Glutamatergic neuron (in vitro differentiated cells): ENCODE measurements around the gene ZC3H7A. TPM values are rescaled to one million over a fixed set of nuclear protein-coding genes. Genes with fewer than 3 reads are reported as not detected.

Experiments
- DNase-seq: peaks from one replicate; pipeline ENCODE4 v3.0.0; 2022
- H3K27ac Mint-ChIP-seq: one replicate; pipeline ENCODE4 v1.8.0; 2020; ENCODE audit warnings: mild to moderate bottlenecking, mixed read lengths, inconsistent platforms; ENCODE audit not compliant: unreplicated experiment
- H3K27me3 Mint-ChIP-seq: one replicate; pipeline ENCODE4 v1.8.0; 2020; ENCODE audit warnings: mild to moderate bottlenecking, moderate library complexity, mixed read lengths, inconsistent platforms; ENCODE audit not compliant: unreplicated experiment
- H3K36me3 Mint-ChIP-seq: one replicate; pipeline ENCODE4 v1.8.0; 2020; ENCODE audit warnings: mild to moderate bottlenecking, mixed read lengths, inconsistent platforms; ENCODE audit not compliant: unreplicated experiment
- H3K4me1 Mint-ChIP-seq: one replicate; pipeline ENCODE4 v1.8.0; 2020; ENCODE audit warnings: mild to moderate bottlenecking, low read depth, mixed read lengths, inconsistent platforms; ENCODE audit not compliant: unreplicated experiment
- H3K4me3 Mint-ChIP-seq: one replicate; pipeline ENCODE4 v1.8.0; 2020; ENCODE audit warnings: mild to moderate bottlenecking, mixed read lengths, inconsistent platforms; ENCODE audit not compliant: unreplicated experiment
- H3K9me3 Mint-ChIP-seq: one replicate; pipeline ENCODE4 v1.8.0; 2020; ENCODE audit warnings: mild to moderate bottlenecking, moderate library complexity, mixed read lengths, inconsistent platforms; ENCODE audit not compliant: unreplicated experiment
- total RNA-seq: library from RNA; stranded (reverse); fragmentation: NEBNext Ultra II Directional; extraction: Animal tissue kit (Norgen Biotek cat#: 25700); gene quantifications from one replicate; pipeline ENCODE4 v1.2.1, GENCODE V29; 2021; ENCODE audit not compliant: unreplicated experiment
- TF ChIP-seq, protein P1 (sequence below): fragments of 200-600 bp; sonication (generic); IDR thresholded peaks from one replicate; pipeline ENCODE4 v1.5.0; 2021; ENCODE audit not compliant: partially characterized antibody, unreplicated experiment

Gene ZC3H7A
- total RNA-seq, 1 donor from 2014 or later, result 87.7 TPM

DNA sequence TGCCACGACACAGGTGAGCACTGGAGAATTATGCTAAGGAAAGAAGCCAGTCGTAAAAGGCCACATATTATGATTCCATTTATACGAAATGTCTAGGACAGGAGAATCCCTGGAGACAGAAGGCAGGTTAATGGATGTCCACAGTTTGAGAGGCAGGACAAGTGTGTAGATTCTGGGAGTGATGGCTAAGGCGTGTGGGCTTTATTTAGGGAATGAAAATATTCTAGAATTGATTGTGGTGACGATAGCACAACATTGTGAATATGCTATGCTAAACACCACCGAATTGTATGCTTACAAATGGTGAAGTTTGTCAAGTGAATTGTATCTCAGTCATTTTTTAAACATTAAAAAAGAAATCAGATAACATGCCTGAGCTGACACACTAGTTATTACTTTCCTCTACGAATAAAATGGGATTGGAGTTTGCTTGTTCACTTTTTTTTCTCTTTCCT, 49.1 kb downstream of the ZC3H7A start:
- Mint-ChIP-seq H3K27me3 (peaks cover 4% of the 10 kb centered on the region), H3K4me3 (no peak overlapping the region), H3K27ac (no peak overlapping the region), H3K36me3 (peaks cover 7% of the 10 kb centered on the region), H3K4me1 (no peaks in the 10 kb centered on the region), H3K9me3 (peaks cover 2% of the 10 kb centered on the region)
- no peak for DNase-seq
- TF ChIP-seq, protein P1, sequence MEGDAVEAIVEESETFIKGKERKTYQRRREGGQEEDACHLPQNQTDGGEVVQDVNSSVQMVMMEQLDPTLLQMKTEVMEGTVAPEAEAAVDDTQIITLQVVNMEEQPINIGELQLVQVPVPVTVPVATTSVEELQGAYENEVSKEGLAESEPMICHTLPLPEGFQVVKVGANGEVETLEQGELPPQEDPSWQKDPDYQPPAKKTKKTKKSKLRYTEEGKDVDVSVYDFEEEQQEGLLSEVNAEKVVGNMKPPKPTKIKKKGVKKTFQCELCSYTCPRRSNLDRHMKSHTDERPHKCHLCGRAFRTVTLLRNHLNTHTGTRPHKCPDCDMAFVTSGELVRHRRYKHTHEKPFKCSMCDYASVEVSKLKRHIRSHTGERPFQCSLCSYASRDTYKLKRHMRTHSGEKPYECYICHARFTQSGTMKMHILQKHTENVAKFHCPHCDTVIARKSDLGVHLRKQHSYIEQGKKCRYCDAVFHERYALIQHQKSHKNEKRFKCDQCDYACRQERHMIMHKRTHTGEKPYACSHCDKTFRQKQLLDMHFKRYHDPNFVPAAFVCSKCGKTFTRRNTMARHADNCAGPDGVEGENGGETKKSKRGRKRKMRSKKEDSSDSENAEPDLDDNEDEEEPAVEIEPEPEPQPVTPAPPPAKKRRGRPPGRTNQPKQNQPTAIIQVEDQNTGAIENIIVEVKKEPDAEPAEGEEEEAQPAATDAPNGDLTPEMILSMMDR, result no peak

DNA sequence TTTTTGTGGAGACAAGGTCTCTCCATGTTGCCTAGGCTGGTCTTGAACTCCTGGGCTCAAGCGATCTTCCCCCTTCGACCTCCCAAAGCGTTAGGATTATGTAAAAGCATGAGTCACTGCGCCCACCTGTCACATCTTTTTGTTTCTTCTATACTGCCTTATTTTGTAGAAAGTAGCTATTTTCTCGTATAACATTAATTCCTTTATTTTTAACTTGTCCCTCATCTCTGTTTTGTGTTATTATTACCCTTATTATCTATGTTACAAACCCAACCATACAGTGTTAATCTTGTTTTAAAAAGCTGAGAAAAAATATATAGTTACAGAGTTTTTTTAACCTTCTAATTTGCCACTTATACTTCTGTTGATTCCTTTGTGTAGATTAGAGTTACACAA, 53.0 kb downstream of the ZC3H7A start:
- DNase-seq, result no peak
- Mint-ChIP-seq H3K9me3 (peaks cover 4% of the 10 kb centered on the region), H3K4me1 (peaks cover 23% of the 10 kb centered on the region), H3K27ac (peak overlapping the region; percentile 64), H3K27me3 (peaks cover 4% of the 10 kb centered on the region), H3K36me3 (no peaks in the 10 kb centered on the region), H3K4me3 (peak overlapping the region; percentile 82)
- TF ChIP-seq, protein P1, result no peak

DNA sequence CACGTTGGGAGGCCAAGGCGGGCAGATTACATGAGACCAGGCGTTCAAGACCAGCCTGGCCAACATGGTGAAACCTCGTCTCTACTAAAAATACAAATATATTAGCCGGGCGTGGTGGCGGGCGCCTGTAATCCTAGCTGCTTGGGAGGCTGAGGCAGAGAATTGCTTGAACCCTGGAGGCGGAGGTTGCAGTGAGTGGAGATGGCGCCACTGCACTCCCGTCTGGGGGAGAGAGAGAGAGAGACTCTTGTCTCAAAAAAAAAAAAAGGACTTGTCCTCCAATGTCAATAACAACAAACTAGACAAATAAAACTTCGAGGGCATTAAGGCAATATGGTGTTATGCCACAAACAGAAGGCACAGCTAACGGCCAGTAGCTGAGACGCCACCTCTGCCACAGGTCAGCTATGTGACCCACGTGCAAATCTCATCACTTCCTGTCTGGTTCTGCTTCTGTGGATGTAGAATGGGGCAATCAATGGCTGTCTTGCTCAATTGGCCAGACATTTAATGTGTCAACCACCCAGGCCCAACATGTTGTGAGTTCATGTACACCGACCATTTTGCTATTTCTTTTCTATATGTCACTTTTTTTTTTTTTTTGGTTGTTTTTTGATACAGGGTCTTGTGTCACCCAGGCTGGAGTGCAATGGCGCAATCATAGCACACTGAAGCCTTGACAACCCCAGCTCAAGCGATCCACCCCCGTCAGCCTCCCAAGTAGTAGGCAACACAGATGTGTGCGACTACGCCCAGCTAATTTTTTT, 53.6 kb downstream of the ZC3H7A start:
- no peak for DNase-seq
- peak overlapping the region; percentile 76 for H3K27ac Mint-ChIP-seq
- TF ChIP-seq, protein P1, result no peak
- peaks cover 4% of the 10 kb centered on the region for H3K9me3 Mint-ChIP-seq
- H3K4me1 Mint-ChIP-seq, result peaks cover 25% of the 10 kb centered on the region
- H3K36me3 Mint-ChIP-seq, result no peaks in the 10 kb centered on the region
- H3K27me3 Mint-ChIP-seq, result peaks cover 4% of the 10 kb centered on the region
- peak overlapping the region; percentile 82 for H3K4me3 Mint-ChIP-seq

DNA sequence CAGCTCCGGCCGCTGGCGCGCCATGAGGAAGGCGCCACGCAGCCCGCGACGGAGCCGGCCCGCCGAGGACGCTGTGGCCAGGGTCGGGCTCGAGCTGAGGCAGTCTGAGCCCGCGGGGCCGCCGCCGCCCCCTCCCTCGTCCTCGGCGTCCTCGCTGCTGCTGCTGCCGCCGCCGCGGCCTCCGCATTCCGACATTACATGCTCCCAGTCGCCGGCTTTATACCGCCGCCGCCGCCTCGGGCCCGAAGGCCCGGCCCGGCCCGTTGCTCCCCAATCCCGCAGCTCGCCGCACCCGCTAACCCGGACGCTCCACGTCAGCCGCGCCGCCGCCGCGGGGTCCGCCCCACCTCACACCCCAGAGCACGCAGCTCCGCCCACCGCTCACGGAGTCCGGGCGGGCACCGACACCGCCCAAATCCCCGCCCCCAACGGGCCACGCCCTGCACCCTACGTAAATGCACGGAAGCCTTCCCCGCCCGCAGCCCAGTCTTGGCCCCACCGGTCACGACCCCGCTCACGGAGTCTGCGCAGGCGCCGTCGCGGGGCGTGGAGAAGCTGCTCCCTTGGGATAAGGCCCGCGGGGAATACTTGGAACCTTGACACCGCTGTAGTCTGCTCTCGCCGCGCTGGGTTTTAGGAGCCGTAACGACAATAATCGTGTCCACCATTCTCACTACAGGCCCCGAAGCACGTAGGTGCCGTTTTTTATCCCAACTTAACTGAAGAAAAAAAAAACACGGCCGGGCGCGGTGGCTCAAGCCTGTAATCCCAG, 54.3 kb downstream of the ZC3H7A start, which contains the start of gene TXNDC11:
Gene TXNDC11, minus strand, starts transcription at position 322 of the 772 bp plus-strand sequence. Its CDS starts 127 bp downstream, at position 195.
- peaks cover 4% of the 10 kb centered on the region for H3K9me3 Mint-ChIP-seq
- H3K27ac Mint-ChIP-seq, result peak within 1 kb of the TSS; percentile 80
- DNase-seq, result peak; percentile 99

More for the DNA sequence above, 54.3 kb downstream of the ZC3H7A start, which contains the start of gene TXNDC11:
- Mint-ChIP-seq H3K27me3 (peaks cover 3% of the 10 kb centered on the region), H3K4me3 (peak within 1 kb of the TSS; percentile 96), H3K4me1 (peaks cover 31% of the 10 kb centered on the region), H3K36me3 (no peaks in the 10 kb centered on the region)
- TF ChIP-seq, protein P1, result no peak
